CD4-positive, alpha-beta T cell treated with Interferon gamma for 1 hour (primary cell): Measurements from ENCODE around the gene WFS1.

Experiments used
- DNase-seq: peaks from one replicate; pipeline ENCODE4 v3.0.0-alpha.2; 2020

WFS1 gene

DNA sequence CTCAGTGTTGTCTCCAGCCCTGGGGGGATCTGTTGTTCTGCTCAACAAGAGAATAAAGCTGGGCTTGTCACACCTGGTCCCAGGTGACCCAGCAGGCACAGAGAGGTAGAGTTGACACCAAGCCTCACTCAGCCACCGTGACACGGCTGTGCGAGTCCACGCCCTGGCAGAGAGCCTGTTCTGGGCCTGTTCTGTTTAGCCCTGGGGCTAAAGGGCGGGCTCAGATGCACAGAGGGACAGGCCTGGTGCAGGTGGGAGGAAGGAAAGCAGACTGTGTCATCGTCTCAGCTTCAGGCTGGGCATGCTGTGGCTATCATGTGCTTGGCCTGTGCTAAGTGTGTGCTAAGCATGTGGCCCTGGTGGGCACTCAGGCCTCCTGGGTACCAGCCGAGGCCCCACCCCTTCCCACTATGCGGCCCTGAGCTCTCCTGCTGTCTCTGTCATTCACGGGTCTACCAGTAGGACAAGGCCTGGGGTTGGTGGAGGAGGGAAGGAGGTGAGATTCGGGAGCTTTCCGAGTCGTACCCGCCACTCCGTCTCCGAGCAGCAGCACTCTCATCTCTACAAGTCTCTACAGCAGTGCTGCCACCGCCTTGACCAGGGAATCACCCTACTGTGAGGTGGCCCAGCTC lies 10.8 kb downstream of the WFS1 start:
- DNase-seq, result no peak

DNA sequence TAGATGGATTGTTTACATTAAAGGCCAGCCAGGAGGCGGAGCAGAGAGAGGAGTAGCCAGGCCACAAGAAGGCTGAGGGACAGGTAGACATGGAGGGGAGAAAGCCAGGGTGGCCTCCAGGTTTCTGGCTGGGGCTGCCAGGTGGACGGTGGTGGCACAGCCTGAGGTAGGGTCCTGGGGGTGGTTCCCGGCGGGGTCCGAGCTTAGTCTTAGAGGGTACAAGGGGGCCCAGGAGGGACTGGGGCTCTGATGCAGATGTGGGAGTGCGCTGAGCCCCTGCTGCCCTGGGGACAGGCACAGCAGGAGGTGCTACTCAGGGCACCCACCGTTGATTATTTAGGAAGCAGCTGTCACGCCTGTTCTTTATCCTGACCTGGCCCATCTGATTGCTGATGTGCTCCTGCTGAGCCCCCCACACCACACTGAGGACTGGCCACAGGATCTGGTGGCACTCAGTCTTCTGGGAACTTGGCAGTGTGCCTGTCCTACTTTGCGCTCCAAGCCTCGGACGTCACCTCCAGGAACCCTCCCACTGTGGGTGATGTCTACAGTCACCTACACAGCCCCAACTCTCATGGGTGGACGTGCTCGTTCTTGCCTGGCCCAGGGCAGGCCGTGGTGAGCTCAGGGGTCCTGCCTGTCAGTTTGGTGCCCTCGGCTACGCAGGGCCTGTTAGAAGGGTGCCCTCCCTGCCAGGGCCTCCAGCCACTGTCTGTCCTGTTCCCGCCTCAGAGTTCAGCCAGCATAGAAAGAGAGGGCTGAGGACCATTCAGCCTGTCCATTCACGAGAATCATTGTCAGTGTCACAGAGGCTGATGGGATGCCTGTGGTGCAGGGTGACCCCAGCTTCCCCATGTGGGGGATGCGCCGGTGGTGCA lies 12.0 kb downstream of the WFS1 start:
- DNase-seq, result no peak

DNA sequence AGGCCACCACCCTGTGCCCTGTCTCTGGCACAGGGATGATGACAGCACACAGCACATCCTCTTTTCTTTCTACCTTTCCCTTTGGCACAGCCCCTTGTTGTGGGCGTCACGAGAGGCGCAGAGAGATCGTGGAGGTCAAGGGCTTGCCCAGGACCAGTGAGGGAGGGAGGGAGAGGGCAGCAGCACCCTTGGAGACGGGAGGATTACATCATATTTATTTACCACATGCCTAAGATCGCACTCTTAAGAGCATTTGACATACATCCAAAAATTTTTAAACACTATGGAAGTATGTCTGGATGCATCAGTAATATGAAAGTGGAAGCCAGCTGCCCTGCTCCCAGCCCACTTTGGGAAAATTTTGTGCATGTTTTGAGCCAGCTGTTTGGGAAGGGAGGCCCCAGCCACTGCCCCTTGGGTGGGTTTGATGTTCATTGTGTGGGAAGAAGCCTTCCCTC lies 12.7 kb downstream of the WFS1 start:
- DNase-seq, result no peak

DNA sequence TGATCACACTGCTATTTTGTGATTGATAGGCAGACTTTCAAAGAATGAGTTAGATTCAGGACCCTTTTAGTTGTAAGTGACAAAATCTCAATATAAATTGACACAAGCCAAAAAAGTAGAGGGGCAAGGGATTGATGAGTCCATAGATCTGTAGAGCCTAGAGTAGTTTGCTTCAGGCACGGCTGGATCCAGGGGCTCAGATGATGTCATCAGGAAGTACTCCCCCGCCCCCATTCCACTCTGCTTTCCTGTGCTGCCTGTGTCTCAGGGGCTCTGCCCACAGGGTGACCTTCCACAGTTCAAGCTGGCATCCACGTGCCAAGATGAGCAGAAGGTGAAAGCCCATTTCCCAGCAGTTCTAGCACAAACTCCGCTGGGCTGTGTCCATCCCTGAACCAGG lies 13.6 kb downstream of the WFS1 start:
- DNase-seq, result no peak

DNA sequence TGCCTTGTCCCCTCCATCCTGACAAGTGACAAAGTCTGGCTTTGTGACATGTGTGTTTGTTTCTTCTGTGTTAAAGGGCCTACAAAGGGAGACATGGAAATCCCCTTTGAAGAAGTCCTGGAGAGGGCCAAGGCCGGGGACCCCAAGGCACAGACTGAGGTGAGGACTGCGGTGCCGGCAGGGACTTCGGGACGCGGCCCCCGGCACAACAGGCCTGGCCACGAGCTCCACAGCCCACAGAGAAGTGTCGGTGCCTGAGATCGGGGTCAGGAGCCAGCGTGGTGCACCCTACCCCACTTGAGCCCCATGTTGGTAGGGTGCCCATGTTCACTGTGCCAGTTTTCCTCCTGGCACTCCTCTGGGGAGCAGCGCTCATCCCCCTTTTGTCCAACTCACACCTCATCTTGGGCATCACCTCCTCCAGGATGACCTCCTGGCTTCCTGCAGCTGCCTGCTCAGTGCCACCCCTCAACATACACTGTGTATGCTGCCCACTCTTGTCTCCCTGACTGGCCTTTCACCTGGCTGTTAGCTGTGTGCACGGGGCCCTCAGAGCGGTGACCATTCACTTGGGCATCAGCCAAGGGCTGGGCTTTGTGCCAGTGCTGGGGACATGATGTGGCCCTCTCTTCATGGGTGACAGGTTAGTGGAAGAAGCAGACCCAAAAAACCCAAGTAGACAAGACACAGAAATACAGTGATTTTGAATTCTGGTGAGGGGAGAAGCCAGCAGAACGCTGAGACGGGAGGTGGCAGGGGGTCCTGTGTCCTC lies 17.6 kb downstream of the WFS1 start:
- DNase-seq, result no peak

DNA sequence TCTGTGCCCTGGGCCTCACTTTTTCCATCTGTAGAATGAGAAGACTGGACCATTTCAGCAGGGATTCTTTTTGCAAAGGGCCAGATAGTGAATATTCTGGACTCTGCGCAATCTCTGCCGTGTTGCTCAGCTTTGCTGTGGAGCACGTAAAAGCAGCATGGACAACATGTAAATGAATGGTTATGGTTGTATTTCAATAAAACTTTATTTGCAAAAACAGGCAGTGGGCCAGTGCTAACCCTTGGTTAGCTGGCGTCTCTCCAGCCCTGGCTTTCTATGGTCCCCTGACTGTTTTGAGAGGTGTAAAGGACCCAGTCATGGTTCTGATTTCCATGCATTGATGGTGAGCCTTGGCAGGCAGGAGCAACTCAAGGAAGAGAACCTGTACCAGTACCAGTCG lies 18.7 kb downstream of the WFS1 start:
- no peak for DNase-seq

DNA sequence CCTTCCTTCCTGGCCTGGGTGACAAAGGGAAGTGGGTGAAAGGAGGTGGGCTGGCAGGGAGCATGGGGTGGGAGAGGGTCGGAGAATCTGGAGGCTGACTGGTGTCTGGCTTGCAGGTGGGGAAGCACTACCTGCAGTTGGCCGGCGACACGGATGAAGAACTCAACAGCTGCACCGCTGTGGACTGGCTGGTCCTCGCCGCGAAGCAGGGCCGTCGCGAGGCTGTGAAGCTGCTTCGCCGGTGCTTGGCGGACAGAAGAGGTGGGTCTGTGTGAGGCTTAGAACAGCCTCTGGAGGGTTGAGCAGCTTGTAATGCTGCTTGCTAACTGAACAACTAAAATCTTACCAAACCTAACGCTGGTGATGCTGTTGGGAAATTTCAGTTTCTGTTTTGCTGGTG lies 19.2 kb downstream of the WFS1 start:
- DNase-seq, result no peak

DNA sequence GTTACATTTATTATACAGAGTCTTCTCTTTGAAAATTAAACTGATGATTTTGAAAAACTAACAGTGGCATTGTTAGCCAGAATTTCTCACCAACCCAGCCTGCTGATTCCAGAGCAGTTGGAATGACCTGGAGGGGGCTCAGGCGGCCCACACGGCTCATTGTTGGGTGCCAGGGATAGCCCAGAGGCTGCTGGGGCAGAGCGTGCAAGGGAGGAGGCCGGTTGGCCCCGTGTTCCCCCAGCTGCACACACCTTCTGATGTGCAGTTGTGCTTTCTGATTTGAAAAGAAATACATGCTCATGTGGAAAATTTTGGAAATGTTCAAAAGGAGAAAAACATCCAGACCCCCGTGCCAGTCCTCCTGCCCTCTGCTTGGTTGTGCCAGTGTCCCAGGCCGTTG lies 20.6 kb downstream of the WFS1 start:
- no peak for DNase-seq

DNA sequence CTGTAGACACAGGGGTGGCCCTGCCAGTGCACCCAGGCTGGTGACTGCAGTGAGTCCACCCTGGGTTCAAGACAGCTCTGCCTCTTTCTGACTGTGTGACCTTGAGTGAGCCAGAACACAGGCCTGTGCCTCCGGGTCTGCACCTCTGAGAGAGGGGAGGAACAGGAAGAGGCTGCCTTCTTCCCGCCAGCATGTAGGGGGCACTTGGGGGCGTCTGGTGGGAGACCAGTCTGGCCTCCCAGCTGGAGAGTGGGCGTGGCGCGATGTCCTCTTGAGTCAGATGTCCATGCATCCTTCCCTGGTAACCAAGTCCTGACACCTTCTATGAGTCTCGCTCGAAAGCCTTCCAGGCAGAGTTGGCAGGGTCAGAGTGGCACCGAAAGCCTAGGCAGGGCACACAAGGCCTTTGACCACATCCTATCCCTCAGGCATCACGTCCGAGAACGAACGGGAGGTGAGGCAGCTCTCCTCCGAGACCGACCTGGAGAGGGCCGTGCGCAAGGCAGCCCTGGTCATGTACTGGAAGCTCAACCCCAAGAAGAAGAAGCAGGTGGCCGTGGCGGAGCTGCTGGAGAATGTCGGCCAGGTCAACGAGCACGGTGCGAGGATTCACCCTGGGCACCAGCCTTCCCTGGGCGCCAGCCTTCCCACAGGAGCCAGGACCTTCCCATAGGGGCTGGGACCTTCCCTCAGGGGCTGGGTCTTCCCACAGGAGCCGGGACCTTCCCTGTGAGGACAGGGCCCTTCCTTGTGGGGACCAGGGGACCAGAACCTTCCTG lies 21.3 kb downstream of the WFS1 start:
- DNase-seq, result no peak

DNA sequence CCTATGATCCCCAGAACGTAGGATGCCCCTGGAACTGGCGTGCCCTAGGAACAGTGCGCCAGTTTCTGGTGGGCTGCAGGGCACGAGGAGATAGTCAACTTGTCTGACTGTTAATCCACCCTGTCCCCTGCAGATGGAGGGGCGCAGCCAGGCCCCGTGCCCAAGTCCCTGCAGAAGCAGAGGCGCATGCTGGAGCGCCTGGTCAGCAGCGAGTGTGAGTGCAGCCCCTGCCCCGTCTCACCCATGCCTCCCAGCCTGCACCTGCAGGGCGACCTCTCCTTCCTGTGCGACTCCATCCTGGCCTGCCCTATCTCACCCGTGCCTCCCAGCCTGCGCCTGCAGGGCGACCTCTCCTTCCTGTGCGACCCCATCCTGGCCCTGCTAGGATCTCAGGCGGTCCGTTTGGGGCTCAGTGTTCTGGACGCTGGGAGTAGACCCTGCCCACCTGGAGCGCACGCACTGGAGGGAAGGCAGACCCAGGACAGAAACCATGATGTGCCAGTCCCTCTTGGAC lies 22.2 kb downstream of the WFS1 start:
- DNase-seq, result no peak

DNA sequence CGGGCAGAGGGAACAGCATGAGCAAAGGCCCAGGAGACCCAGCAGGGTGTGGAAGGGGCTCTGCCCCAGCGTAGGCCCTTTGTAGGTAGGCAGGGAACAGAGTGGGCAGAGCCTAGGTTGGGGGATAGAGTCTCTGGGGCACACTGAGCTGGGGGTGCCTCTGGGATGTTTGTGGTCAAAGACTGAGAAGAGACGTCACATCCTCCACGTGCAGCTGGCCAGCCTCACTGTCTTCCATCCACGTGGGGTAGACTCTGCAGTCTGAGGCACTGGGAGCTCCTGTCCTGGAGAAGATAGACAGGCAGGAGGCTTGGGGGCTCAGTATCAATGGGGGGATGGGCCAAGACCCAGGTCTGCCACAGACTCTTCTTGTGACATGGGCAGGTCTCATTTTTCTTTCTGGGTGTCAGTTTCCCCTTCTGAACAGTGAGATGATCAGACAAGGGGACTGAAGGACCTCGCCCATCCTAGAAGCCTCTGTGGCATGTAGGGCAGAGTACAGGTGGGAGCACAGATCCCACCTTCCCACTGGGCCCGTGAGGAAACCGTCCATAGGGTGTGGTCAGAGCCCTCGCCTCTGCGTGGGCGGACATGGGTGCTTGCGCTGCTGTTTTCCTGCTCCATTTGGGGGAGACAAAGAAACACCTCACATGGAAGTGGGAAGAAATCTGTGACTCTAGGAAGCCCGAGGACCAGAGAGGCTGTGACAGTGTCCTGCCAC lies 22.9 kb downstream of the WFS1 start:
- no peak for DNase-seq

DNA sequence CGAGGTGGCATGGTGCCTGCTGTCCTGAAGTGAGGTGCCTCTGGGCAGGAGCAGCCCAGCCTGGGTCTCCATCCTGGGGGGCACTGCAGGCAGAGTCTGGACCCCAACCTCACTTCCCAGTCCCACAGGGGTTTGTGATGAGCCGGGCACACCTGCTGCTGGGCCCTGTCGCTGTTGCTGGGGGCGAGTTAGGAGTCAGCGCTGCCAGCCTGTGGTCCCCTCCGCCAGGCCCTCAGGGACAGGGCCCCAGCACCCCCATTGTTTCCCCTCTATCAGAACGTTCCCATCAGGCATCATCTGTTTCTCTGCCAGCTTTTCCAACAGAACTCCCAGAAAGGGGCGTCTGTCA lies 23.4 kb downstream of the WFS1 start:
- no peak for DNase-seq

DNA sequence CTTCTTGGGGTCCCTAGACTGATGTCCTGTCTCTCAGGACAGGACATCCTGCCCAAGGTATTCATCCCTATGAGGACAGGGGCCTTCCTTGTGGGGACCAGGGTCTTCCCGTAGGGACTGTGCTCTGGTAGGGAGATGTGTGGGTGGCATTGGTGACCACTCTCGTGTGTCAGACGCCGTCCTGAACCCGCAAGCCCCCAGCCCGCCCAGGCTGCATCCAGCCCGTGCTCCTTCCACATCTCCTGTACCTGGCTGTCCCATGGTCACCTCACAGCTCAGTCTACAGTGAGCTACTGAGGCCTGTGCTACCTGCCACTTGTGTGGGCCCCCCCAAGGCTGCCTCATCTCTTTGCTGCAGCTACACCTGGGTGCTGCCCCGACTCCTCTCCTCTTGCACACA lies 24.0 kb downstream of the WFS1 start:
- no peak for DNase-seq

DNA sequence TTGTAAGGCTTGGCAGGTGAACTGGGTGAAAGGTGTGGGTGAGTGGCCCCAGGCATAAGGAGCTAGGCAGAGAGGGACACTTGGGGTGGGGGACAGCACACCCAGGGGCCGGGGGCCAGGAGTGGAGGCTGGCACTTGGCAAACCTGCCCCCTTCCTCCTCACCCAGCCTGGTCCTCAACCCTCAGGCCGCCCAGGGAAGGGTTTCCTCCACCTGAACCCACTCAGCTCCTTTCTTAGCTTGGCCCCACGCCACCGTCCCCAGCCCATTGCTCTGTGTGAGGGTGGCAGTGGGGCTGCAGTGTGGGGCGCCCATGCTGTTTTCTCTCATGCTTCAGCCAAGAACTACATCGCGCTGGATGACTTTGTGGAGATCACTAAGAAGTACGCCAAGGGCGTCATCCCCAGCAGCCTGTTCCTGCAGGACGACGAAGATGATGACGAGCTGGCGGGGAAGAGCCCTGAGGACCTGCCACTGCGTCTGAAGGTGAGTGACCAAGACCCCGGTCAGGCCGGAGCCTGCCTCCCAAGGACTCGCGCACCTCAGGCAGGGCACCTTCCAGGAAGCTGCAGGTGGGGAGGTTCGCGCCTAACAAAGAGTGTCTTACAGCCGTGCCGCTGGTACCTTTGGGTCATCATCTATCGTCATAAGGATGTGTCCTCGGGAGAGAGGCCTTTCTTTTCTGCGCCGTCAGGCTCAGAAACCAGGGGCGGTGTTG lies 25.2 kb downstream of the WFS1 start:
- no peak for DNase-seq

DNA sequence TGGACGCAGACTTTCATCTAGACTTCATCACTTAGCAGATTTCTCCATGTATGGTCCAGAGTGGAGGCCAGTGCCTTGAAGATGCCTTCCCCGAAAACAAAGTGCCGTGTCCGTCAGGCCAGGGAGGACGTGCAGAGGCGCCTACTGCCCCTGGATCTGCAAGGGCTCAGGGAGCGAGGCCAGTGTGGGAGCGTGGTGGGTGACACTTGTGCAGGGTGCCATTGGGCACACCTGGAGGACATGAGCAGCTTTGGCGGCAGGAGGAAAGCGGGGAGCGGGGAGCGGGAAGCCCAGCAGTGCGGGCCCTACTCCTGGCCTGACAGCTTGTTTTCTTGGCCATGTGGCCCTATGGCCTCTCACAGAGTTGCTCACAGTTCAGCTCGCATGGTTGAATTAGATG lies 25.8 kb downstream of the WFS1 start:
- no peak for DNase-seq

DNA sequence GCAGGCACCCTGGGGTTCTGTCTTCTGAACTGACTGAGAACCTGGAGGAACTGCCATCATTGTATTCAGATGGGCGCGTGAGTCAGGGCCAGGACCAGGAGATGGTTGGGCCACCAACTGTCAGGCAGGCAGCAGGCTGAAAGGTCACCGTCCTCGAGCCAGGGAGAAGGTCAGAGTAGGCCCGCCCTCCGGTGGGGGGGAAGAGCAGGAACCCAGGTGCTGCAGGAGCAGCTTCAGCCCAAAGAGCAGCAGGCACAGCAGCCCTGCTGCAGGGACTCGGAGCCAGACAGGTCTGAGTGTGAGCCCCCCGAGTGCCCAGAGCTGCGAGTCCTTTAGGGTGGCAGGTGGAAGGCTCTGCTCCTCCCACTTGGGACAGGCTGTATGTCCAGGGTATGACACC lies 26.4 kb downstream of the WFS1 start:
- no peak for DNase-seq

DNA sequence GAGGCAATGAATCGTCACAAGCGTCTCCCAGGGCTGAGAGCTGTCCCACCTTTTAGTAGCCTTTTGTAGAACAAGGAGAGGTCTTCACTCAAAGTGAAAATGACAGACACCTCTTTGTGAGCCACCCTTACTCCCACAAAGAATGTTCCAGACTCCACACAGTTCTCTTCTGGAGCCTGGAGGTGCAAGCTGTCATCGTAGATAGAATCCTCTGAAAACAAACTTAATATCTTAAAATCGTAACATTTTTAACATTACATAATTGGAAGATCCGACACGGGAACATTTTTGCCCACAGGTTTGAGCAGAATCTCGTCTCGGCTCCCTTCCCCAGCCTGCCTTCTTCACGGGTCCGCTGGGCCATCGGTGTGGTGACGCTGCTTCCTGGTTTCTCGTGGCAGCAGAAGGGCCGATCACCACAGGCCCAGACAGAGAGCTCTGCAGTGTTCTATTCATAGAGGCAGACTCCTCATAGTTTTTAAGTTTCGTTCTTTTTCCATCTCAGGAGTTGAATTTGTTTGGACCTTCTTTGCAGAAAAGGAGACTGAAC lies 27.7 kb downstream of the WFS1 start:
- DNase-seq, result no peak

DNA sequence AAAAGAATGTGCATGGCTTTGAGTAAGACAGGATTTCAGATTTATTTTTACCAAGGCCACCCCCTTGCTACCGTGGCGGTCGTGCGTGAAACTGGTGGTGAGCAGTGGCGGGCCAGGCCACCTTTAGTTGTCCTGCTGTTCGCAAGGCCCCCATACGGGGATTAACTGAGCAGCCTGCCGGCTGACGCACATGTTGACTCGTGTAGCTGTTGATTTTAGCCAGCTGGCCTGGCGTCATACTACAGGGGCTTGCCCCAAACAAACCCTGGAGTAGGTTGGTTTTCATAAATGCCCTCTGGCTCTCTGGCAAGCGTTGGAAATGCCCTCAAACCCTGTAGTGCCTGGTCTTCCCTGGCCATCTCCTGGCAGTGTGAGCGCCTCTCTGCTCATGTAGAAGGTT lies 28.4 kb downstream of the WFS1 start:
- DNase-seq, result no peak

DNA sequence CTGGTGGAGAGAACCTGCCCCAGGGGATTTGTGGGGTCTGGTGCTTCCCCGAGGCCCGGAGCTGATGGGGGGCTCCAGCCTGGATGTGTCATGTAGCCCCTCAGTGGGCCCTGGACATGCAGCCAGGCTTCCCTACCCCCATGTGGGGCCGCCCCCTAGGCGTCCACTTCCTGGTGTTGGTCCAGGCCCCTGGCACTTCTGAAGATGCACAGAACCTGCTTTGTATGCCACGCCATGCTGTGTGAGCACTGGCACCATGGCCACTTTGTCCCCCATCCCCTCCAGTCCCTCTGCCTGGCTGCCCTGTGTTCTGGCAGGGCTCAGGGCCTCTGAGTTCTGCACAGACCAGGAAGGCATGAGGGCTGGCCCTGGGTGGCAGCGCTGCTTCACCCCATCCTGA lies 29.2 kb downstream of the WFS1 start:
- no peak for DNase-seq

DNA sequence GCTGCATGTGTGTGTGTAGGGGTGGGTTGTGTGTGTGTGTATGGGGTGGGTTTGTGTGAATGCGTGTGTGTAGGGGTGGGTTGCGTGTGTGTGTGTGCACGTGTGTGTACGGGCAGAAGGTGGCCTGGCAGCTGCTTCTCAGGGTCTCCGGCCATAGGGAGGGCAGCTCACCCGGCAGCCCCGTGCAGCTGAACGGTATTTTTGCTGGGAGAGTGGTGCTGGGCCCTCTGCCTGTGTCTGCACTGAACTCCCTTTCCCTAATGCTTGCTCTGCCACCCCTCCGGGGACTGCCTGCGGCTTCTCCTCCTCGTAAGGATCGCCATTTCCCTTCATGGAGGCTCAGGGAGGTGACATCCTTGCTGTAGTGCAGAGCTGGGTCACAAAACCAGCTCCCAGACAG lies 30.2 kb downstream of the WFS1 start:
- no peak for DNase-seq

DNA sequence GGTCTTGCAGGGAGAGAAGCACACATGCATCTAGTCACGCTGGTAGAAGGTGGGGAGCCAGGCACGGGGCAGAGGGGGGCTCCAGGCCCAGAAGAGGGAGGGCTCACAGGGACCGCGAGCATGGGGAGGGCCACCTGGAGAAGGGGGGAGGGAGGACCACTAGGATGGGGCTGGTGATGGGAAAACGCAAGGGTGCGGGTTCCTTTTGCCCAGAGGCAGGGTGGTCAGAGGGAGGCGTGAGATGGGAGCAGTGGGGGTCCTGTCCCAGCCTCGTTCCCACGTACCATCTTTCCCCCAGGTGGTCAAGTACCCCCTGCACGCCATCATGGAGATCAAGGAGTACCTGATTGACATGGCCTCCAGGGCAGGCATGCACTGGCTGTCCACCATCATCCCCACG lies 30.7 kb downstream of the WFS1 start:
- DNase-seq, result no peak
